IMR-90 (cell line): ENCODE measurements around the gene SLC6A11. TPM values are rescaled to one million over a fixed set of nuclear protein-coding genes. Genes with fewer than 3 reads are reported as not detected.

Experiments used
- ATAC-seq: fragments of 200-7000 bp; cut with Tn5 transposase; 2 replicates; pipeline ENCODE4 v1.9.1; 2020; ENCODE audit warnings: low read depth, mild to moderate bottlenecking, moderate library complexity
- BruUV-seq: library from RNA; stranded (reverse); fragments of 400-500 nt; replicated peaks from 2 replicates; lab custom pipeline; 2021; lab: Mats Ljungman, UMichigan
- CTCF ChIA-PET: fragments of 300-600 bp; formaldehyde crosslinking; extraction: SDS; loops from one replicate; lab custom pipeline; 2021; ENCODE audit warnings: antibody characterized with exemption; lab: Yijun Ruan, JAX
- POLR2A ChIA-PET: fragments of 300-600 bp; sonication (Branson Sonifier 250); formaldehyde crosslinking; loops from one replicate; lab custom pipeline; 2022; ENCODE audit warnings: antibody characterized with exemption; ENCODE audit not compliant: unreplicated experiment; lab: Charles Lee
- DNase-seq: peaks from one replicate; pipeline ENCODE4 v3.0.0; 2013
- H2AFZ ChIP-seq: replicated peaks from 2 replicates; pipeline ENCODE3; 2013; ENCODE audit warnings: low read length, mild to moderate bottlenecking; ENCODE audit not compliant: poor library complexity
- H2AK5ac ChIP-seq: 2 replicates; pipeline ENCODE4 v1.6.1; 2013; ENCODE audit warnings: low read depth, low read length, inconsistent platforms
- H2AK9ac ChIP-seq: replicated peaks from 2 replicates; pipeline ENCODE3; 2013; ENCODE audit warnings: mild to moderate bottlenecking, low read depth, low read length, moderate library complexity; ENCODE audit not compliant: poor library complexity
- H2BK120ac ChIP-seq: 2 replicates; pipeline ENCODE4 v1.6.1; 2013; ENCODE audit warnings: low read depth, low read length, inconsistent platforms
- H2BK15ac ChIP-seq: 3 replicates; pipeline ENCODE4 v1.6.1; 2013; ENCODE audit warnings: low read depth, low read length, inconsistent platforms
- H2BK20ac ChIP-seq: 2 replicates; pipeline ENCODE4 v1.6.1; 2013; ENCODE audit warnings: low read depth, mild to moderate bottlenecking, inconsistent platforms, low read length, moderate library complexity
- H2BK5ac ChIP-seq: 2 replicates; pipeline ENCODE4 v1.6.1; 2013; ENCODE audit warnings: mild to moderate bottlenecking, low read depth, low read length, inconsistent platforms; ENCODE audit not compliant: poor library complexity, severe bottlenecking
- H3K14ac ChIP-seq: replicated peaks from 2 replicates; pipeline ENCODE4 v1.6.1; 2013; ENCODE audit warnings: low read depth, low read length, inconsistent platforms
- H3K18ac ChIP-seq: 2 replicates; pipeline ENCODE4 v1.6.1; 2013; ENCODE audit warnings: low read depth, low read length, control low read depth
- H3K23ac ChIP-seq: 2 replicates; pipeline ENCODE4 v1.6.1; 2013; ENCODE audit warnings: low read depth, low read length, inconsistent platforms
- H3K27ac ChIP-seq: 2 replicates; pipeline ENCODE4 v1.5.1; 2013; ENCODE audit warnings: mild to moderate bottlenecking, control low read depth, low read length; ENCODE audit not compliant: insufficient read depth
- H3K27me3 ChIP-seq: 2 replicates; pipeline ENCODE4 v1.6.1; 2013; ENCODE audit warnings: low read length; ENCODE audit not compliant: control insufficient read depth, insufficient read depth
- H3K36me3 ChIP-seq: 2 replicates; pipeline ENCODE4 v1.6.1; 2013; ENCODE audit warnings: low read length, mixed read lengths; ENCODE audit not compliant: control insufficient read depth, insufficient read depth
- H3K4ac ChIP-seq: 2 replicates; pipeline ENCODE4 v1.6.1; 2013; ENCODE audit warnings: low read depth, low read length, inconsistent platforms
- H3K4me1 ChIP-seq: 2 replicates; pipeline ENCODE4 v1.6.1; 2013; ENCODE audit warnings: low read length, mixed read lengths; ENCODE audit not compliant: control insufficient read depth, insufficient read depth
- H3K4me2 ChIP-seq: 2 replicates; pipeline ENCODE4 v1.6.1; 2013; ENCODE audit warnings: low read depth, mild to moderate bottlenecking, control low read depth, low read length, moderate library complexity
- H3K4me3 ChIP-seq: 2 replicates; pipeline ENCODE4 v1.5.1; 2013; ENCODE audit warnings: low read depth, mild to moderate bottlenecking, control low read depth, low read length, moderate library complexity; ENCODE audit not compliant: insufficient read depth
- H3K56ac ChIP-seq: 2 replicates; pipeline ENCODE4 v1.6.1; 2013; ENCODE audit warnings: low read length, inconsistent platforms; ENCODE audit not compliant: insufficient read depth; ENCODE audit errors: extremely low read depth
- H3K79me1 ChIP-seq, 2 experiments: 2 replicates each; pipeline ENCODE4 v1.6.1; 2013; ENCODE audit warnings: low read length in 2 of 2, inconsistent platforms in 1 of 2, low read depth in 1 of 2
- H3K9ac ChIP-seq: 2 replicates; pipeline ENCODE4 v1.6.1; 2013; ENCODE audit warnings: low read depth, low read length, control low read depth
- H3K9me1 ChIP-seq: 2 replicates; pipeline ENCODE4 v1.6.1; 2013; ENCODE audit warnings: low read length, inconsistent platforms; ENCODE audit not compliant: insufficient read depth
- H3K9me3 ChIP-seq: 2 replicates; pipeline ENCODE4 v1.6.1; 2013; ENCODE audit warnings: low read length; ENCODE audit not compliant: control insufficient read depth, insufficient read depth
- H4K20me1 ChIP-seq: 2 replicates; pipeline ENCODE4 v1.6.1; 2013; ENCODE audit warnings: low read length, inconsistent platforms; ENCODE audit not compliant: insufficient read depth
- H4K5ac ChIP-seq: 2 replicates; pipeline ENCODE4 v1.6.1; 2013; ENCODE audit warnings: mild to moderate bottlenecking, low read depth, low read length, control low read depth
- H4K8ac ChIP-seq, 2 experiments: 2 replicates each; pipeline ENCODE4 v1.6.1; 2013; ENCODE audit warnings: low read depth in 2 of 2, low read length in 2 of 2, control low read depth in 1 of 2, inconsistent platforms in 1 of 2
- H4K91ac ChIP-seq: 2 replicates; pipeline ENCODE4 v1.6.1; 2013; ENCODE audit warnings: low read depth, low read length, inconsistent platforms; ENCODE audit not compliant: insufficient read depth
- BHLHE40 ChIP-seq: fragments of 150-350 bp; IDR thresholded peaks from 2 replicates; pipeline ENCODE4 v1.6.1; 2016; ENCODE audit warnings: mild to moderate bottlenecking, low read depth, low read length
- CEBPB ChIP-seq: IDR thresholded peaks from 2 replicates; pipeline ENCODE4 v1.6.1; 2012; ENCODE audit warnings: low read depth, low read length, improper control_type of control experiment
- CHD1 ChIP-seq: IDR thresholded peaks from 2 replicates; pipeline ENCODE4 v1.6.1; 2012; ENCODE audit warnings: low read depth, low read length, improper control_type of control experiment
- FOS ChIP-seq: fragments of 150-350 bp; IDR thresholded peaks from 2 replicates; pipeline ENCODE4 v1.6.1; 2016; ENCODE audit warnings: low read depth, low read length
- MAFK ChIP-seq: IDR thresholded peaks from 2 replicates; pipeline ENCODE4 v1.6.1; 2012; ENCODE audit warnings: low read depth, low read length, improper control_type of control experiment
- MAZ ChIP-seq: IDR thresholded peaks from 2 replicates; pipeline ENCODE4 v1.6.1; 2012; ENCODE audit warnings: low read depth, mild to moderate bottlenecking, low read length, improper control_type of control experiment, moderate library complexity, borderline replicate concordance
- MXI1 ChIP-seq: IDR thresholded peaks from 2 replicates; pipeline ENCODE4 v1.6.1; 2012; ENCODE audit warnings: low read depth, mild to moderate bottlenecking, low read length, moderate library complexity, borderline replicate concordance
- NFE2L2 ChIP-seq: fragments of 150-350 bp; IDR thresholded peaks from 2 replicates; pipeline ENCODE4 v1.6.1; 2016; ENCODE audit warnings: low read depth, mild to moderate bottlenecking, low read length
- POLR2A ChIP-seq: IDR thresholded peaks from 2 replicates; pipeline ENCODE4 v1.6.1; 2012; ENCODE audit warnings: mild to moderate bottlenecking, low read depth, low read length
- RAD21 ChIP-seq: IDR thresholded peaks from 2 replicates; pipeline ENCODE4 v1.6.1; 2012; ENCODE audit warnings: low read length, improper control_type of control experiment
- RCOR1 ChIP-seq: IDR thresholded peaks from 2 replicates; pipeline ENCODE4 v1.6.1; 2012; ENCODE audit warnings: mild to moderate bottlenecking, low read length, improper control_type of control experiment; ENCODE audit not compliant: insufficient replicate concordance
- RFX5 ChIP-seq: IDR thresholded peaks from 2 replicates; pipeline ENCODE4 v1.8.0; 2012; ENCODE audit warnings: low read depth, mild to moderate bottlenecking, low read length, moderate library complexity
- SMC3 ChIP-seq: fragments of 150-350 bp; IDR thresholded peaks from 2 replicates; pipeline ENCODE4 v1.6.1; 2016; ENCODE audit warnings: low read depth, mild to moderate bottlenecking, antibody characterized with exemption, low read length, moderate library complexity
- USF2 ChIP-seq: fragments of 150-350 bp; IDR thresholded peaks from 2 replicates; pipeline ENCODE4 v1.6.1; 2017; ENCODE audit warnings: mild to moderate bottlenecking, antibody characterized with exemption, low read length, low read depth
- WGBS, 2 experiments: methylation state at CpG; one replicate each; pipeline versions ENCODE4 v1.1.5 to v1.1.7; 2013; ENCODE audit warnings: missing lambda C conversion rate in 2 of 2; ENCODE audit not compliant: insufficient read length in 1 of 2; ENCODE audit errors: extremely low coverage in 2 of 2; 5-methylcytosine and 5-hydroxymethylcytosine counted together
- dilution Hi-C: fragments of 300-500 bp; cut with HindIII; formaldehyde crosslinking; loops from one replicate; pipeline ENCODE4 v1.14.3; 2018; ENCODE audit warnings: low sequenced_read_pairs; ENCODE audit not compliant: unreplicated experiment
- in situ Hi-C: fragments of 300-500 bp; cut with MboI; formaldehyde crosslinking; loops from 3 replicates; pipeline ENCODE4 v1.14.3; 2019; ENCODE audit warnings: low sequenced_read_pairs, inconsistent platforms, mixed read lengths
- intact Hi-C: fragments of 100-400 bp; cut with micrococcal nuclease; formaldehyde crosslinking; loops from 2 replicates; pipeline ENCODE4 v1.10.0; 2022
- polyA plus RNA-seq, 3 experiments: library from polyadenylated mRNA; depleted of rRNA; stranded (reverse); fragments of >200 nt; gene quantifications; 2 replicates each; pipeline ENCODE4 v1.2.3, GENCODE V29; 2012; ENCODE audit warnings: low replicate concordance in 1 of 3
- total RNA-seq: library from RNA; depleted of rRNA; stranded (reverse); fragments of >200 nt; gene quantifications from 2 replicates; pipeline ENCODE4 v1.2.3, GENCODE V29; 2012
- TF ChIP-seq, protein P1 (sequence below): fragments of 150-350 bp; IDR thresholded peaks from 2 replicates; pipeline ENCODE4 v1.6.1; 2016; ENCODE audit warnings: low read depth, mild to moderate bottlenecking, low read length, moderate library complexity, borderline replicate concordance
- TF ChIP-seq, protein P2 (sequence below): conservative IDR thresholded peaks from 2 replicates; pipeline ENCODE4 v1.5.1; 2012; ENCODE audit warnings: mild to moderate bottlenecking, low read depth, low read length, improper control_type of control experiment

SLC6A11 gene
- total and polyA plus RNA-seq, 2 of the 4 experiments (the other 2 are of a cell fraction): not detected

DNA sequence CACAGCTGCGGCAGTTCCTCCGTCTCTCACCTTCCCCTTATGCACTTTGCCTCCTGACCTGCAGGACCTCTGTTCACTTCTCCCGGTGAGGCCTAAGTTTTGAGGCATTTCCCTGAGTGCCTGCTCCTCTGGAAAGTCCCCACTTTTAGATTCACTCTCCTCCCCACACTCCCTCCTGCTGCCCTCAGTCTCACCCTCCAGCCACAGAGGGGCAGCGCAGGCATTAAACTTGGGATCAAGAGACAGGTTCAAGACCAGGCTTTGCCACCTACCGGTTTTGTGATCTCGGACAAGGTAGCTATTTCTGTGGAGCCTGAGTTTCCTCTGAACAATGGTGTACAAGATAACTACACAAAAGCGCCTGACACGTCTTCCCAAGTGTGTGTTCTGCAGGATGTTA lies 19.4 kb downstream of the SLC6A11 start:
- H2BK5ac ChIP-seq: no peak overlapping the region
- H2BK15ac ChIP-seq: no peak overlapping the region
- DNase-seq (no peak), ATAC-seq (no peak)
- H4K91ac ChIP-seq: no peak overlapping the region
- H3K4me1 ChIP-seq: no peaks in the 10 kb centered on the region
- no peak overlapping the region for H2AK9ac ChIP-seq
- no peak overlapping the region for H3K4me2 ChIP-seq
- H3K4ac ChIP-seq: no peak overlapping the region
- H3K4me3 ChIP-seq: no peak overlapping the region
- POLR2A ChIA-PET: no interaction called here
- in situ Hi-C loops (no loop called here), dilution Hi-C loops (no loop called here), intact Hi-C loops (no loop called here)
- TF ChIP-seq, protein P1, sequence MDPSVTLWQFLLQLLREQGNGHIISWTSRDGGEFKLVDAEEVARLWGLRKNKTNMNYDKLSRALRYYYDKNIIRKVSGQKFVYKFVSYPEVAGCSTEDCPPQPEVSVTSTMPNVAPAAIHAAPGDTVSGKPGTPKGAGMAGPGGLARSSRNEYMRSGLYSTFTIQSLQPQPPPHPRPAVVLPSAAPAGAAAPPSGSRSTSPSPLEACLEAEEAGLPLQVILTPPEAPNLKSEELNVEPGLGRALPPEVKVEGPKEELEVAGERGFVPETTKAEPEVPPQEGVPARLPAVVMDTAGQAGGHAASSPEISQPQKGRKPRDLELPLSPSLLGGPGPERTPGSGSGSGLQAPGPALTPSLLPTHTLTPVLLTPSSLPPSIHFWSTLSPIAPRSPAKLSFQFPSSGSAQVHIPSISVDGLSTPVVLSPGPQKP: no peak
- no peak for TF ChIP-seq POLR2A
- TF ChIP-seq RFX5: no peak
- TF ChIP-seq CEBPB: no peak
- no peak for TF ChIP-seq RAD21
- TF ChIP-seq SMC3: no peak
- no peak for TF ChIP-seq NFE2L2
- TF ChIP-seq USF2: no peak
- TF ChIP-seq MAFK: no peak
- no peak for TF ChIP-seq CHD1
- TF ChIP-seq MAZ: no peak
- TF ChIP-seq, protein P2, sequence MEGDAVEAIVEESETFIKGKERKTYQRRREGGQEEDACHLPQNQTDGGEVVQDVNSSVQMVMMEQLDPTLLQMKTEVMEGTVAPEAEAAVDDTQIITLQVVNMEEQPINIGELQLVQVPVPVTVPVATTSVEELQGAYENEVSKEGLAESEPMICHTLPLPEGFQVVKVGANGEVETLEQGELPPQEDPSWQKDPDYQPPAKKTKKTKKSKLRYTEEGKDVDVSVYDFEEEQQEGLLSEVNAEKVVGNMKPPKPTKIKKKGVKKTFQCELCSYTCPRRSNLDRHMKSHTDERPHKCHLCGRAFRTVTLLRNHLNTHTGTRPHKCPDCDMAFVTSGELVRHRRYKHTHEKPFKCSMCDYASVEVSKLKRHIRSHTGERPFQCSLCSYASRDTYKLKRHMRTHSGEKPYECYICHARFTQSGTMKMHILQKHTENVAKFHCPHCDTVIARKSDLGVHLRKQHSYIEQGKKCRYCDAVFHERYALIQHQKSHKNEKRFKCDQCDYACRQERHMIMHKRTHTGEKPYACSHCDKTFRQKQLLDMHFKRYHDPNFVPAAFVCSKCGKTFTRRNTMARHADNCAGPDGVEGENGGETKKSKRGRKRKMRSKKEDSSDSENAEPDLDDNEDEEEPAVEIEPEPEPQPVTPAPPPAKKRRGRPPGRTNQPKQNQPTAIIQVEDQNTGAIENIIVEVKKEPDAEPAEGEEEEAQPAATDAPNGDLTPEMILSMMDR: no peak
- TF ChIP-seq MXI1: no peak
- no peak for TF ChIP-seq FOS
- no peak for TF ChIP-seq BHLHE40
- no peak for TF ChIP-seq RCOR1
- H3K9me3 ChIP-seq: no peaks in the 10 kb centered on the region
- H2AK5ac ChIP-seq: no peak overlapping the region
- no peaks in the 10 kb centered on the region for H3K9me1 ChIP-seq
- no peak overlapping the region for H2AFZ ChIP-seq
- CTCF ChIA-PET: no interaction called here
- H3K18ac ChIP-seq: no peak overlapping the region
- no TSS peak for BruUV-seq
- H2BK120ac ChIP-seq: no peak overlapping the region
- H3K23ac ChIP-seq: no peak overlapping the region
- no peaks in the 10 kb centered on the region for H3K79me1 ChIP-seq
- H4K5ac ChIP-seq: no peak overlapping the region
- no peak overlapping the region for H3K9ac ChIP-seq
- H2BK20ac ChIP-seq: no peak overlapping the region
- H3K27me3 ChIP-seq: peaks cover 6% of the 10 kb centered on the region; the same call in 1 of the 2 replicates
- no peaks in the 10 kb centered on the region for H3K36me3 ChIP-seq
- H4K20me1 ChIP-seq: no peaks in the 10 kb centered on the region; the same call in 1 of the 2 replicates
- WGBS, 2 experiments: 23% methylated on average over 4 of the region's 8 CpGs; no CpG with 5 or more reads in 1 of the 2 experiments
- H3K14ac ChIP-seq: no peak overlapping the region
- H4K8ac ChIP-seq: no peak overlapping the region
- H3K56ac ChIP-seq: no peak overlapping the region
- no peak overlapping the region for H3K27ac ChIP-seq
